ENCODE data around the gene GPC6.
"Not testable (repeated sequence)": the region's sequence is repeated elsewhere in the genome, so short reads cannot be mapped to it uniquely, and the experiment has no call there.

GPC6 gene

DNA sequence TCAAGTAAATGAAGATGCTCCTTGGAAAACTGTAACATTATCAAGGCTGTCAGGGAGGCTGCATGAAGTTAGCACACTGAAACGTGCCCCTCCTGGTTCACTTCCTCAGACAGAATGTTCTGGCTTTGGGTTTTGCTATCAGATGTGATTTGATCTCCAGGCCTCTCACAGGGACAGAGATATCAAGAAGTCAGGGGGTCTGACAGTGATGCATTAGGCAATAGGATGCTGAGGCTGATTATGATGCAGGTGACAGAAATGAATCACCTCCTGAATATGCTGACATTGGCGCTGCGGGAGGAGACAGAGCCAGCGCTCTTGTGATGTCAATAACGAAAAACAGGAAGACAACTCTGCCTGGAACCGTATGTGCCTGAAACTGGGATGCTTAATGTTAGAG lies 974.4 kb downstream of the GPC6 start:
- TF ChIP-seq, protein P1, sequence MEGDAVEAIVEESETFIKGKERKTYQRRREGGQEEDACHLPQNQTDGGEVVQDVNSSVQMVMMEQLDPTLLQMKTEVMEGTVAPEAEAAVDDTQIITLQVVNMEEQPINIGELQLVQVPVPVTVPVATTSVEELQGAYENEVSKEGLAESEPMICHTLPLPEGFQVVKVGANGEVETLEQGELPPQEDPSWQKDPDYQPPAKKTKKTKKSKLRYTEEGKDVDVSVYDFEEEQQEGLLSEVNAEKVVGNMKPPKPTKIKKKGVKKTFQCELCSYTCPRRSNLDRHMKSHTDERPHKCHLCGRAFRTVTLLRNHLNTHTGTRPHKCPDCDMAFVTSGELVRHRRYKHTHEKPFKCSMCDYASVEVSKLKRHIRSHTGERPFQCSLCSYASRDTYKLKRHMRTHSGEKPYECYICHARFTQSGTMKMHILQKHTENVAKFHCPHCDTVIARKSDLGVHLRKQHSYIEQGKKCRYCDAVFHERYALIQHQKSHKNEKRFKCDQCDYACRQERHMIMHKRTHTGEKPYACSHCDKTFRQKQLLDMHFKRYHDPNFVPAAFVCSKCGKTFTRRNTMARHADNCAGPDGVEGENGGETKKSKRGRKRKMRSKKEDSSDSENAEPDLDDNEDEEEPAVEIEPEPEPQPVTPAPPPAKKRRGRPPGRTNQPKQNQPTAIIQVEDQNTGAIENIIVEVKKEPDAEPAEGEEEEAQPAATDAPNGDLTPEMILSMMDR (IDR thresholded peaks at IDR 0.05; ENCODE audit: low read depth, low read length) = no peak
- no peak for DNase-seq (ENCODE audit: extremely low read depth, low read depth)

DNA sequence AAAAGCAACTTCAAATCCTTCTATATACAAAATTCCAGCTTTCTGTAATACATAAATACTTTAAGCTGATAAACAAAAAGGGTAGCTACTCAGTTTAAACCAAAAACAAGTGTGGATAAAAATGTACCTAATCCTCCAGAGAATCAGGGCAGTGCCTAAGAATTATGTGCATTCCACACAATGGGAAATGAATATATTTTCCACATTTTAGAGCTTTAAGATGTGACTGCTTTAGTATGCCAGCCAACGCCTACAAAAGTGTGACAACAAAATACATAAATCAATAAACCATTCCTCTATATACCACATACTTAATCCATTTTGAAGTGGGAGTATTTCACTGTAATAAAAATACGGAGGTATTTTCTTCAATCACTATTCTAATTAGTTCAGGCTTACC lies 977.6 kb downstream of the GPC6 start:
- DNase-seq (ENCODE audit: extremely low read depth, low read depth) = no peak
- TF ChIP-seq, protein P1 (IDR thresholded peaks at IDR 0.05; ENCODE audit: low read depth, low read length) = no peak

DNA sequence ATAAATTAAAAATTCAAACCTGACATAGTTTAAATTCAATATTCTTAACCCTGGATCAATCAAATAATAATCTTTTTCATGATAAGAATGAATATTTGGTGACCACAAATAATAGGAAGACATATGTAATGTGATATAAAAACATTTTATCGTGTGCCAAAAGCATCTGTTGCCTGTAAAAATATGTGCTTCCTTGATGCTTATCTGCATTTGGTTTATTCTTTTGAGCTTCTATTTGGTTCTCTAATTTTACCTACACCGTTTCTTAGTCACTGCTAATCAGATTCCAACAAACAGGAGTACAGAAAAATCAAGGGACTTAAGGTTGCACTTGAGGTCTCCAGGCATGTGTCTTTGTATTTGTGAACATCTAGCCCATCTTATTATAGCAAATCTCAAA lies 978.3 kb downstream of the GPC6 start:
- DNase-seq (ENCODE audit: extremely low read depth, low read depth) = no peak
- TF ChIP-seq, protein P1 (IDR thresholded peaks at IDR 0.05; ENCODE audit: low read depth, low read length) = no peak

DNA sequence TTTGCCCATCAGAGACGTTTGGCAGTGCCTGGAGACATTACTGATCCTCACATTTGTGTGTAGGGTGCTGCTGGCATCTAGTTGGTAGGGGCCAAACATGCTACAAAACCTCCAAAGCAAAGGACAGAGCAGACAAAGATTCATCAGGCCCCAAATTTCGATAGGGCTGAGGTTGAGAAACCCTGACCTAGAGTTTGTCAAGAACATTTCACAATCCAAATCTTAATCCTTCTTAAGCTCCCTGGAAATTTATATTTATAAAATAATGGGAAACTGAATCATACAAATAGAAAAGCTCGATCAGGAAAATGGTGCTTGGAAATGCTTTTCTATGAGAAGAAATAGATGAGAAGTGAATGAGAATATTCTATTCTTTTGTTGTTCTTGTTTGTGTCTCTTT lies 979.3 kb downstream of the GPC6 start:
- DNase-seq (ENCODE audit: extremely low read depth, low read depth) = no peak
- TF ChIP-seq, protein P1 (IDR thresholded peaks at IDR 0.05; ENCODE audit: low read depth, low read length) = no peak

DNA sequence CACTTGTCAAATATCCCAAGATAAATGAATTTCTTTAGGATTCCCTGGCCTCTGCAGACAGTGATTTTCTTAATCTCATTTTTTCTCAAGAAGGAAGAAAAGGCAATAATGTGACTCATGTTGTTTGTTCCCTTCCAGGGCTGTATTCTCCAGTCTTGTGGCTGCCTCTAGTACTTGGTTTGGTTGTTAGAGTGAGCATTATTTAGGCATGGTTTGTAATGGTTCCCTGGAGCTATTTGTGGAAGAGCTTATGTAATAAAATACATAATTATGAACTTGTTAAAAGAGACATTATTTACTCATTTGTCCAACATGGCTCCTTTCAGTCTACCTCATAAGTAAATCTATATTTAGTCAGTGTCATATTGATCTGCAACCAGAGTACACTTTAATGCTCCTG lies 982.5 kb downstream of the GPC6 start:
- TF ChIP-seq, protein P1 (IDR thresholded peaks at IDR 0.05; ENCODE audit: low read depth, low read length) = no peak
- DNase-seq (ENCODE audit: extremely low read depth, low read depth) = no peak

DNA sequence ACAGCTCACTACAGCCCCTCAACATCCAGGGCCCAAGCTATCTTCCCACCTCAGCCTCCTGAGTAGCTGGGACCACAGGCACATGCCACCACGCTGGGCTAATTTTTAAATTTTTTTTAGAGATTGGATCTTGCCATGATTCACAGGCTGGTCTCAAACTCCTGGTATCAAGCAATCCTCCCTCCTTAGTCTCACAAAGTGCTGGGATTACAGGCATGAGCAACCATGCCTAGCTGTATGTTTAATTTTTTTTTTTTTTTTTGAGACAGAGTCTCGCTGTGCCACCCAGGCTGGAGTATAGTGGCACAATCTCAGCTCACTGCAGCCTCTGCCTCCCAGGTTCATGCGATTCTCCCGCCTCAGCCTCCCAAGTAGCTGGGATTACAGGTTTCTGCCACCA lies 983.3 kb downstream of the GPC6 start:
- DNase-seq (ENCODE audit: extremely low read depth, low read depth) = not testable (repeated sequence)

DNA sequence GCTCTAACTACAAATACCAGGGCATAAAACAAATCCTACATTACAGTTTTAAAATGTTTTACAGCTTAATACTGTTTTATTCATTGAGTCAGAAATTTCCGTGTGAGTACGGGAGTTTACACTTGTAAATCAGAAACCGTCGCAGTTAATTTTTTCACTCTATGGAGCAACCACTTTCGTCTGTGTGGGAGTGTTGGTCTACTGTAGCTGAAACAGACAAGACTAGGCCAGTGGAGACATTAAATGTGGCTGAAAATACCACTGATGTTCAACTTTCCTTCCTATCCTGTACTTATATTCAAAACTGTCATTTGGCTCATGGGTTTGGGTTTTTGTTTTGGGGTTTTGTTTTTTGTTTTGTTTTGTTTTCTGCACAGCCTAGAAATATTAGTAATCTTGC lies 984.2 kb downstream of the GPC6 start:
- TF ChIP-seq, protein P1 (IDR thresholded peaks at IDR 0.05; ENCODE audit: low read depth, low read length) = no peak
- DNase-seq (ENCODE audit: extremely low read depth, low read depth) = no peak

DNA sequence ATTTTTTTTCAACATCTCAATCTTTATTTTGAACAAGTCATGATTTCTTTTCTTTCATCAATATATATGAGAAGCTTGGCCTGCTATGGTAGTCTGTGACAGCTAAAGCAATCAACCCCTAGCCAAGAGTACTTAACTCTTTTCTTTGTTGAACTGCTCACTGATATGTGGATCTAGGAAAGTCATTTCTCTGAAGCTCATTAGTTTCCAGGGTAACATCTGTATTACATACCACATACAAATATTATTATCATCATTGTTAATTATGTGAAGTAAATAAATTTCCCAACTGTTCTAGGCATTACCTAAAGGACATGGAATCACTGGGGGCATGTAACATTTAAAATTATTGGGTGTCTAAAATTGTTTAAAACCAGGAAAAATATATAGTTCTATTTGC lies 985.6 kb downstream of the GPC6 start:
- no peak for DNase-seq (ENCODE audit: extremely low read depth, low read depth)
- TF ChIP-seq, protein P1 (IDR thresholded peaks at IDR 0.05; ENCODE audit: low read depth, low read length) = no peak

Data from AG09319 (cell line).